ENCODE measurements around the gene BBS2. TPM values are rescaled to one million over a fixed set of nuclear protein-coding genes. Genes with fewer than 3 reads are reported as not detected.
"Not testable (repeated sequence)": the region's sequence is repeated elsewhere in the genome, so short reads cannot be mapped to it uniquely, and the experiment has no call there.

Gene BBS2
- total and polyA plus RNA-seq, 2 donors: 36.2 to 49.2 TPM

DNA sequence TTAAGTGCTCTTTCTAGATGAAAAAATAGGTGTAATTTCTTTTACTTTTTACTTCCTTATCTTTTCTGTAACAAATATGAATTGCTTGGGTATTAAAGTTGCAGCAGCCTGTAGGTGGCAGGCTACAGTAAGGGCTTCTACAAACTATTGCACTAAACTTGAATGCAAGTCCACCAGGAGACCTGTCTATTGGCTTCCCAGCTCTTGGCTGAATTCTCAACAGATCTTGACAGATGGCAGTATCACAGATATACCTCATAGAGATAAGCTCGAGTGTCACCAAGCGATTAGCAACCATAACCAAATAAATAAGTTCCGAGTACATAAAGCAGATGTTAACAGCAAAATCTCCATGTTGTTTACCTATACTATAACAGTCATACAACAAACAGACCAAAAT lies 5.9 kb downstream of the BBS2 start:
- peaks cover 0 to under 1% of the 10 kb centered on the region in 2 donors for H3K4me1 ChIP-seq (ENCODE audit: control insufficient read depth in 2 of 2, insufficient read depth in 2 of 2, low read length in 2 of 2)
- H3K4me3 ChIP-seq (ENCODE audit: low read length in 2 of 2): no peak overlapping the region
- H3K9me3 ChIP-seq (ENCODE audit: control insufficient read depth in 2 of 2, insufficient read depth in 1 of 2, low read length in 1 of 2): no peaks in the 10 kb centered on the region
- no peak overlapping the region for H3K27ac ChIP-seq (ENCODE audit: low read depth in 1 of 2, low read length in 1 of 2)
- H3K36me3 ChIP-seq (ENCODE audit: control insufficient read depth in 2 of 2, insufficient read depth in 2 of 2, low read length in 1 of 2): peaks cover 0 to 2% of the 10 kb centered on the region in 2 donors
- DNase-seq (ENCODE audit: low read depth in 6 of 9, low spot score in 9 of 9): peak in 8 of 9 donors; percentile 25 to 69 (median 37)
- H3K27me3 ChIP-seq (ENCODE audit: control insufficient read depth in 2 of 2, insufficient read depth in 1 of 2, low read length in 1 of 2): no peaks in the 10 kb centered on the region
- 85% methylated on average over 3 of the region's 3 CpGs for WGBS

DNA sequence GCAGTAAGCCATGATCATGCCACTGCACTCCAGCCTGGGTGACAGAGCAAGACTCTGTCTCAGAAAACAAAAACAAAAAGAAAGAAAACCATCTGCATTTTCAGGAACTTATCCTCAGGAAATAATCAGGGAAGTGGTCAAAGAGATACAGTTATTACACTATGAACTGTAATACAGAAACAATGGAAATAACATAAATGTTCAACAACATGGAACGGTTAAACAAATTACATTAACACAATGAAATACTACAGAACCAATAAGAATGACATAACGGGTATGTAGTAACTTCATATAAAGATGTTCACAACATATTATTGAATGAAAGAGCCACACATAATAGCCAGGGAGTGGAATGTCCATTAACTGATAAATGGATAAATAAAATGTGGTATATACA lies 6.7 kb downstream of the BBS2 start:
- 95% methylated on average over 2 of the region's 2 CpGs for WGBS

DNA sequence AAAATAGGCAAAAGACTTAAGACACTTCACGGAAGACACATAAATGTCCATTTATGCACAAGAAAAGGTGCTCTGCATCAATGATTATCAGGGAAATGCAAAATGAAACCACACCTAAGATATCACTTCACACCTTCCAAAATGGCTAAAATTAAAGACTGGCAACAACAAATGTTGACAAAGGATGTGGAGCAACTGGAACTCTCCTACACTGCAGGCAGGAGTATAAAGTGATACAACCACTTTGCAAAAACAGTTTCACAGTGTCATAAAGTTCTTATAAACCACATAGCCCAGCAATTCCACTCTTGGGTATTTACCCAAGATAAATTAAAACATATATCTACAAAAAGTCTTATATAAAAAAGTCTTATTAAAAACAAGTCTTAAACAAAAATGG lies 7.8 kb downstream of the BBS2 start:
- H3K4me3 ChIP-seq (ENCODE audit: low read length in 2 of 2): no peak overlapping the region
- DNase-seq (ENCODE audit: low read depth in 6 of 9, low spot score in 9 of 9): no peak
- H3K27me3 ChIP-seq (ENCODE audit: control insufficient read depth in 2 of 2, insufficient read depth in 1 of 2, low read length in 1 of 2): no peaks in the 10 kb centered on the region
- H3K4me1 ChIP-seq (ENCODE audit: control insufficient read depth in 2 of 2, insufficient read depth in 2 of 2, low read length in 2 of 2): no peaks in the 10 kb centered on the region
- H3K27ac ChIP-seq (ENCODE audit: low read depth in 1 of 2, low read length in 1 of 2): no peak overlapping the region
- H3K9me3 ChIP-seq (ENCODE audit: control insufficient read depth in 2 of 2, insufficient read depth in 1 of 2, low read length in 1 of 2): no peaks in the 10 kb centered on the region
- peaks cover 0 to 2% of the 10 kb centered on the region in 2 donors for H3K36me3 ChIP-seq (ENCODE audit: control insufficient read depth in 2 of 2, insufficient read depth in 2 of 2, low read length in 1 of 2)
- 97% methylated on average over 1 of the region's 1 CpG for WGBS

More for the DNA sequence above, 6.7 kb downstream of the BBS2 start:
- Histone ChIP-seq H3K4me1 (ENCODE audit: control insufficient read depth in 2 of 2, insufficient read depth in 2 of 2, low read length in 2 of 2) (no peaks in the 10 kb centered on the region), H3K4me3 (ENCODE audit: low read length in 2 of 2) (no peak overlapping the region), H3K27ac (ENCODE audit: low read depth in 1 of 2, low read length in 1 of 2) (no peak overlapping the region), H3K27me3 (ENCODE audit: control insufficient read depth in 2 of 2, insufficient read depth in 1 of 2, low read length in 1 of 2) (no peaks in the 10 kb centered on the region), H3K9me3 (ENCODE audit: control insufficient read depth in 2 of 2, insufficient read depth in 1 of 2, low read length in 1 of 2) (no peaks in the 10 kb centered on the region), H3K36me3 (ENCODE audit: control insufficient read depth in 2 of 2, insufficient read depth in 2 of 2, low read length in 1 of 2) (peaks cover 0 to 2% of the 10 kb centered on the region in 2 donors)
- no peak for DNase-seq (ENCODE audit: low read depth in 6 of 9, low spot score in 9 of 9)

DNA sequence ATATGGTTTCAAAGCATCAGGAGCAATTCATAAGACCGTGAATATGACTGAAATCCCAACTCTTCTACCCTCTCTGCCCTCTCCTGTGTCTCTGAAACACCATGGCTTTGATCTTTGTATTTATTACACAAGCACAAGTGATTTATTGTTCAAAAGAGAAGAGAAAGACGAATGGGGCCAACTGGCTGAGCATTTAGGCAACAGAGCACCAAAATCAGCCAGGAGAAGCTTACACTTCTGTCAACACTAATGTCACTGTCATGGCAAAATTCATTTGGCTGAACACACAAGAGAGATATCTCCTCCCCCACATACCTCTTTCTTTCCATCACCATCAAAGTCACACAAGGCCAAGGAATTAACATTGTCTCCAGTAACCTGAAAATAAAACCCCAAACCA lies 9.3 kb downstream of the BBS2 start:
- H3K36me3 ChIP-seq (ENCODE audit: control insufficient read depth in 2 of 2, insufficient read depth in 2 of 2, low read length in 1 of 2): peaks cover 0 to 2% of the 10 kb centered on the region in 2 donors
- no peaks in the 10 kb centered on the region for H3K9me3 ChIP-seq (ENCODE audit: control insufficient read depth in 2 of 2, insufficient read depth in 1 of 2, low read length in 1 of 2)
- H3K4me3 ChIP-seq (ENCODE audit: low read length in 2 of 2): no peak overlapping the region
- no peaks in the 10 kb centered on the region for H3K27me3 ChIP-seq (ENCODE audit: control insufficient read depth in 2 of 2, insufficient read depth in 1 of 2, low read length in 1 of 2)
- H3K4me1 ChIP-seq (ENCODE audit: control insufficient read depth in 2 of 2, insufficient read depth in 2 of 2, low read length in 2 of 2): no peaks in the 10 kb centered on the region
- no peak for DNase-seq (ENCODE audit: low read depth in 6 of 9, low spot score in 9 of 9)
- H3K27ac ChIP-seq (ENCODE audit: low read depth in 1 of 2, low read length in 1 of 2): no peak overlapping the region
- 95% methylated on average over 2 of the region's 2 CpGs for WGBS

DNA sequence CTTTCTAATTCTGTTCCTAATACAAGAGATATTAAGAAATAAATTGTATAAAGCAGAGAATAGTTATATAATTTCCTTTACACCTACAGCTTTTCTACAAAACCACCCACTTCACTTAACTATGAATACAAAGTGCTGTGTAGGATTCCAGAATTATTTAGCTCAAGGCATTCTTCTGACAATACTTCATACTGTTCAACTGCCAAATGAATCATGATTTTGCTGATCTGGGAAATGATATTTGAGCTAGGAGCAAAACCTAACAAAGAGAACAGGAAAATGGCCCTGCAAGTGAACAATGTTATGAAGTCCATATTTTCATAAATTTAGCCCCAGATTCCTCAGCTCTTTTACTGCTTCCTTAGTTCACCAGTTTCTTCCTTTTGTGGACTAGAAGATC lies 12.9 kb downstream of the BBS2 start:
- no peak for DNase-seq (ENCODE audit: low read depth in 6 of 9, low spot score in 9 of 9)
- no peak overlapping the region for H3K4me3 ChIP-seq (ENCODE audit: low read length in 2 of 2)
- H3K27ac ChIP-seq (ENCODE audit: low read depth in 1 of 2, low read length in 1 of 2): no peak overlapping the region
- H3K36me3 ChIP-seq (ENCODE audit: control insufficient read depth in 2 of 2, insufficient read depth in 2 of 2, low read length in 1 of 2): peaks cover 0 to 7% of the 10 kb centered on the region in 2 donors
- no peaks in the 10 kb centered on the region for H3K27me3 ChIP-seq (ENCODE audit: control insufficient read depth in 2 of 2, insufficient read depth in 1 of 2, low read length in 1 of 2)
- no peaks in the 10 kb centered on the region for H3K4me1 ChIP-seq (ENCODE audit: control insufficient read depth in 2 of 2, insufficient read depth in 2 of 2, low read length in 2 of 2)
- no peaks in the 10 kb centered on the region for H3K9me3 ChIP-seq (ENCODE audit: control insufficient read depth in 2 of 2, insufficient read depth in 1 of 2, low read length in 1 of 2)

DNA sequence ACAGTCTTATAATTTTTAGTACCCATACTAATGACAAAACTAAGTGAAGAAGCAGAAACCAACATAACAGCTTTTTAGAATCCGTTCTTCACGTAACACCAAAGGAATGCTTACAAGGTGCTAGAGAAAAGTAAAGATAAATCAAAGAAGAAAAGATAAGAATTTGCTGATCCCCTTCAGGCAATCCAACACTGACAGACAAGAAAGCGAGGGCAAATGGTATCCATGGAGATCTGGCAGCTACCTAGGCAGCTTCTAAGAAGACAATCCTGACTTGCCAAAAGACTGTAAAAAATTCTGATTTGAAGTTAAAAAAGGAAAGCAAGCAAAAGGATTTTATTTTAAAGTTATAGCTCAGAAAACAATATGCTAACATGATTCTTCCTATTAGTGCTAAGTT lies 14.6 kb downstream of the BBS2 start:
- H3K4me1 ChIP-seq (ENCODE audit: control insufficient read depth in 2 of 2, insufficient read depth in 2 of 2, low read length in 2 of 2): no peaks in the 10 kb centered on the region
- H3K27me3 ChIP-seq (ENCODE audit: control insufficient read depth in 2 of 2, insufficient read depth in 1 of 2, low read length in 1 of 2): no peaks in the 10 kb centered on the region
- no peak overlapping the region for H3K4me3 ChIP-seq (ENCODE audit: low read length in 2 of 2)
- DNase-seq (ENCODE audit: low read depth in 6 of 9, low spot score in 9 of 9): no peak
- H3K36me3 ChIP-seq (ENCODE audit: control insufficient read depth in 2 of 2, insufficient read depth in 2 of 2, low read length in 1 of 2): peaks cover 3 to 7% of the 10 kb centered on the region in 2 donors
- 96% methylated on average over 3 of the region's 3 CpGs for WGBS
- no peak overlapping the region for H3K27ac ChIP-seq (ENCODE audit: low read depth in 1 of 2, low read length in 1 of 2)
- no peaks in the 10 kb centered on the region for H3K9me3 ChIP-seq (ENCODE audit: control insufficient read depth in 2 of 2, insufficient read depth in 1 of 2, low read length in 1 of 2)

DNA sequence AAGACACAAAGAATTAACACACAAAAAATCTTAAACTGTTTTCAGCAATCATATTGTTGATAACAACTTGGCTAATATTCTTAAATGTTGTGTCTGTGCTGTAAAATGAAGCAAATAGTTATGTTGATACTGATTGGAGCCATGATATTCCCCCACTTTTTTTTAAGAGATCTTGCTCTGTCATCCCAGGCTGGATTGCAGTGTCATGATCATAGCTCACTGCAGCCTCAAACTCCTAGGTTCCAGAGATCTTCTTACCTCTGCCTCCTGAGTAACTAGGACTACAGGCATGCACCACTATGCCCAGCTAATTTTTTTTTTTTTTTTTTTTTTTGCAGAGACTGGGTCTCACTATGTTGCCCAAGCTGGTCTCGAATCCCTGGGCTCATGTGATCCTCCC lies 26.0 kb downstream of the BBS2 start:
- H3K36me3 ChIP-seq (ENCODE audit: control insufficient read depth in 2 of 2, insufficient read depth in 2 of 2, low read length in 1 of 2): peaks cover 0 to 6% of the 10 kb centered on the region in 2 donors
- H3K4me1 ChIP-seq (ENCODE audit: control insufficient read depth in 2 of 2, insufficient read depth in 2 of 2, low read length in 2 of 2): no peaks in the 10 kb centered on the region
- H3K27me3 ChIP-seq (ENCODE audit: control insufficient read depth in 2 of 2, insufficient read depth in 1 of 2, low read length in 1 of 2): no peaks in the 10 kb centered on the region
- H3K27ac ChIP-seq (ENCODE audit: low read depth in 1 of 2, low read length in 1 of 2): no peak overlapping the region
- DNase-seq (ENCODE audit: low read depth in 6 of 9, low spot score in 9 of 9): no peak
- H3K9me3 ChIP-seq (ENCODE audit: control insufficient read depth in 2 of 2, insufficient read depth in 1 of 2, low read length in 1 of 2): no peaks in the 10 kb centered on the region
- WGBS: 94% methylated on average over 1 of the region's 1 CpG
- H3K4me3 ChIP-seq (ENCODE audit: low read length in 2 of 2): no peak overlapping the region

DNA sequence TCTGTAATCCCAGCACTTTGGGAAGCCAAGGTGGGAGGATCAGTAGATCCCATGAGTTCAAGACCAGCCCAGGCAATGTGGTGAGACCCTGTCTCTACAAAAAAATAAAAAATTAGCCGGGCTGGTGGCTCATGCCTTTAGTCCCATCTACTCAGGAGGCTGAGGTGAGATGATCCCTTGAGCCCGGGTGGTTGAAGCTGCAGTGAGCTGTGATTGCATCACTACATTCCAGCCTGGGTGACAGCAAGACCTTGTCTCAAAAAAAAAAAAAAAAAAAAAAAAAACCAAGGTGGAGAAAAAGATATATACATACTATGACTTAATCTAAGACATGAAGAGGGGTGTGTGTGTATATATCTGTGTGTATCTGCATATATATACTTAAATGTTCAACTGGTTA lies 26.7 kb downstream of the BBS2 start:
- Histone ChIP-seq H3K4me3 (ENCODE audit: low read length in 2 of 2) (no peak overlapping the region), H3K36me3 (ENCODE audit: control insufficient read depth in 2 of 2, insufficient read depth in 2 of 2, low read length in 1 of 2) (peaks cover 0 to 6% of the 10 kb centered on the region in 2 donors), H3K4me1 (ENCODE audit: control insufficient read depth in 2 of 2, insufficient read depth in 2 of 2, low read length in 2 of 2) (no peaks in the 10 kb centered on the region), H3K27me3 (ENCODE audit: control insufficient read depth in 2 of 2, insufficient read depth in 1 of 2, low read length in 1 of 2) (no peaks in the 10 kb centered on the region), H3K27ac (ENCODE audit: low read depth in 1 of 2, low read length in 1 of 2) (no peak overlapping the region), H3K9me3 (ENCODE audit: control insufficient read depth in 2 of 2, insufficient read depth in 1 of 2, low read length in 1 of 2) (no peaks in the 10 kb centered on the region)
- 95% methylated on average over 2 of the region's 2 CpGs for WGBS
- no peak for DNase-seq (ENCODE audit: low read depth in 6 of 9, low spot score in 9 of 9)

DNA sequence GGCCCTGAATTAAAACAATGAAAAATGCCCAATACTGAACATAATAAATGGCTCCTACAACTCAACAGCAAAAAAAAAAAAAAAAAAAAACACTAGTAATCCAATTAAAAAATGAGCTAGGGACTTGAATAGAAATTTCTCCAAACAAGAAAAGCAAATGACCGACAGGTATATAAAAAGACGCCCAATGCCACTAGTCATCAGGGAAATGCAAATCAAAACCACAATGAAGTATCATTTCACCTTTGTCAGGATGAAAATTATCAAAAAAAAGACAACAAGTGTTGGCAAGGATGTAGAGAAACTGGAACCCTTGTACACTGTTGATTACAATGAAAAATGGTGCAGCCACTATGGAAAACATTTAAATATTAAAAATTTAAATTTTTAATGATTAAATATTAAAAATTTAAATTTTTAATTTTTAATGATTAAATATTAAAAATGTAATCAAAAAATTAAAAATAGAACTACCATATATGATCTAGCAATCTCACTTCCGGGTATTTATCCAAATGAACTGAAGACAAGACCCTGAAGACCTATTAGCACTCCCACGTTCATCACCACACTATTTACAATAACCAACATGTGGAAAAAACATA lies 28.1 kb downstream of the BBS2 start:
- Histone ChIP-seq H3K27me3 (ENCODE audit: control insufficient read depth in 2 of 2, insufficient read depth in 1 of 2, low read length in 1 of 2) (no peaks in the 10 kb centered on the region), H3K4me3 (ENCODE audit: low read length in 2 of 2) (no peak overlapping the region), H3K36me3 (ENCODE audit: control insufficient read depth in 2 of 2, insufficient read depth in 2 of 2, low read length in 1 of 2) (no peaks in the 10 kb centered on the region), H3K4me1 (ENCODE audit: control insufficient read depth in 2 of 2, insufficient read depth in 2 of 2, low read length in 2 of 2) (no peaks in the 10 kb centered on the region), H3K27ac (ENCODE audit: low read depth in 1 of 2, low read length in 1 of 2) (no peak overlapping the region), H3K9me3 (ENCODE audit: control insufficient read depth in 2 of 2, insufficient read depth in 1 of 2, low read length in 1 of 2) (no peaks in the 10 kb centered on the region)
- 98% methylated on average over 4 of the region's 4 CpGs for WGBS
- DNase-seq (ENCODE audit: low read depth in 6 of 9, low spot score in 9 of 9): no peak

DNA sequence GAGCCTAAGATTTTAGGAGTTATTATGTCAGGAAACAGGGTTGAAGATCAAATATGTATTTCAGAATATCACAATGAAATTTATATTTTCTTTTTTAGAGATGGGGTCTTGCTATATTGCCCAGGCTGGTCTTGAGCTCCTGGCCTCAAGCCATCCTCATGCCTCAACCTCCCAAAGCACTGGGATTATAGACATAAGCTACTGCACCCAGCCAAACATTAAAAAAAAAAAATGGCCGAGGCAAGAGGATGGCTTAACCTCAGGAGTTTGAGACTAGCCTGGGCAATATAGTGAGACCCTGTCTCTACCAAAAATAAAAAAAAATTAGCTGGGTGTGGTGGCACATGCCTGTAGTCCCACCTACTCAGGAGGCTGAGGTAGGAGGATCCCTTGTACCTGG lies 31.0 kb downstream of the BBS2 start:
- H3K4me3 ChIP-seq (ENCODE audit: low read length in 2 of 2); H3K9me3 ChIP-seq (ENCODE audit: control insufficient read depth in 2 of 2, insufficient read depth in 1 of 2, low read length in 1 of 2); H3K4me1 ChIP-seq (ENCODE audit: control insufficient read depth in 2 of 2, insufficient read depth in 2 of 2, low read length in 2 of 2); H3K36me3 ChIP-seq (ENCODE audit: control insufficient read depth in 2 of 2, insufficient read depth in 2 of 2, low read length in 1 of 2); DNase-seq (ENCODE audit: low read depth in 6 of 9, low spot score in 9 of 9); H3K27me3 ChIP-seq (ENCODE audit: control insufficient read depth in 2 of 2, insufficient read depth in 1 of 2, low read length in 1 of 2); H3K27ac ChIP-seq (ENCODE audit: low read depth in 1 of 2, low read length in 1 of 2): not testable (repeated sequence)
- 97% methylated on average over 1 of the region's 1 CpG for WGBS
